Left lung (tissue), 10 donors: ENCODE measurements around the gene SPACA7. TPM values are rescaled to one million over a fixed set of nuclear protein-coding genes. Genes with fewer than 3 reads are reported as not detected.

Experiments used
- ATAC-seq: fragments of 200-7000 bp; cut with Tn5 transposase; one replicate; pipeline ENCODE4 v1.9.1; 2020; ENCODE audit warnings: moderate library complexity
- DNase-seq, 4 donors: peaks; one replicate each; pipeline ENCODE4 v3.0.0-alpha.2; 2013 to 2020
- H3K27ac ChIP-seq, 2 donors: fragments of 200-600 bp; sonication (generic) in 1 of 2; one replicate each; pipeline versions ENCODE4 v1.5.0 to v1.8.0; 2020 to 2021
- H3K27me3 ChIP-seq, 2 donors: fragments of 200-600 bp; sonication (generic) in 1 of 2; one replicate each; pipeline versions ENCODE4 v1.5.0 to v1.8.0; 2020 to 2021
- H3K36me3 ChIP-seq, 2 donors: fragments of 200-600 bp; sonication (generic) in 1 of 2; one replicate each; pipeline versions ENCODE4 v1.5.0 to v1.8.0; 2020 to 2021
- H3K4me1 ChIP-seq, 2 donors: fragments of 200-600 bp; one replicate each; pipeline ENCODE4 v1.8.0; 2021
- H3K4me3 ChIP-seq, 2 donors: fragments of 200-600 bp; sonication (generic) in 1 of 2; one replicate each; pipeline versions ENCODE4 v1.5.0 to v1.8.0; 2020 to 2021; ENCODE audit warnings: mild to moderate bottlenecking in 1 of 2
- H3K9me3 ChIP-seq, 2 donors: fragments of 200-600 bp; sonication (generic) in 1 of 2; one replicate each; pipeline versions ENCODE4 v1.5.0 to v1.8.0; 2020 to 2021
- CTCF ChIP-seq, 2 donors: fragments of 200-600 bp; sonication (generic) in 1 of 2; IDR thresholded peaks; one replicate each; pipeline versions ENCODE4 v1.5.0 to v1.8.0; 2021; ENCODE audit warnings: antibody characterized with exemption in 2 of 2
- intact Hi-C, 2 donors: fragments of 100-400 bp; cut with DNase I; formaldehyde crosslinking; loops; one replicate each; pipeline versions ENCODE4 v1.11.2 to v1.14.2; 2022
- polyA plus RNA-seq, 6 donors: library from polyadenylated mRNA; unstranded; fragments of 120-200 nt; gene quantifications; one replicate each; pipeline ENCODE4 v1.2.1, GENCODE V29; 2013; ENCODE audit not compliant: insufficient read length in 6 of 6
- total RNA-seq, 2 donors: library from RNA; stranded (reverse); fragmentation: NEBNext Ultra II Directional; extraction: Animal tissue kit (Norgen Biotek cat#: 25700); gene quantifications; one replicate each; pipeline ENCODE4 v1.2.1, GENCODE V29; 2021
- donor health status: DM: no; HTN: yes; CAD: no.
- donor health status: DM: no; HTN: no; CAD: no.

SPACA7 gene
- total and polyA plus RNA-seq, 8 donors: 0.31 TPM; not detected in 7

DNA sequence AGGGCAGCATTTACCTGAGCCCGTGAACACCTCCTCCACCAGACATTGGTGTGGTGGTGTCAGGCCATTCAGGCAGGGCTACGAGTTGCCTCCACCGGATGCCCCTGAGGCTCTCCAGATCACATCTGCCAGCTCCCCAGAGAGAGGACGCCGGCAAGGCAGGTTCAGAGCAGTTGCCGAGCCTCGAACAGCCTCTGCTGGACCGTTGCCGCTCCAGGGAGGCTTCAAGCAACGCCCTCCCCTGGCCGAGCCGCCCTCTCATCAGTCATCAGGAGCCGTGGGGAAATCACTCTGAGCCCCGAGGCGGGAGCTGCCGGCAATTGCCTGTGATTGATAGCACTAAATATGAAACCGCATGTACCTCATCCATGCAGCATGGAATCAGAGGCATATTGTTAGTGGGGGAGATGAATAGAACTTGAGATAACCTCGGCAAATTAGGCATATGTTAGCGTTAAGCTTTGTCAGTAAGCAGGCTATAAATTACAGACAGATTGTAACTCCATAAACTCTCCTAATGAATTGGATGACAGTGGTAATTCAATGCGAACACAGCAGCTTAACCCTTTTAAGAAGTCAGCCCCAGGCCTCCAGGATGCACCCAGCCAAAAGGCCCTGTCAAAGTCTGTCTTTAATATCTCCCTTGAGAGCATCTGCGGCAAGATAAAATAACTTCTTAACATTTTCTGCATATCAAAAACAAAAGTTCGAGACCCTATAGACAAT, 29.8 kb upstream of the SPACA7 start:
- no peaks in the 10 kb centered on the region for H3K36me3 ChIP-seq
- no peaks in the 10 kb centered on the region for H3K4me1 ChIP-seq
- DNase-seq (no peak), ATAC-seq (no peak)
- intact Hi-C loops: no loop called here
- no peak overlapping the region for H3K27ac ChIP-seq
- H3K27me3 ChIP-seq: peaks cover 5 to 90% of the 10 kb centered on the region in 2 donors
- TF ChIP-seq CTCF (IDR thresholded peaks at IDR 0.05): no peak
- H3K4me3 ChIP-seq: no peak overlapping the region
- no peaks in the 10 kb centered on the region for H3K9me3 ChIP-seq

GRCh38 chr13:112346899-112347229, 29.3 kb upstream of the SPACA7 start:
- H3K36me3 ChIP-seq: no peaks in the 10 kb centered on the region
- no peak overlapping the region for H3K4me3 ChIP-seq
- no peaks in the 10 kb centered on the region for H3K4me1 ChIP-seq
- TF ChIP-seq CTCF (IDR thresholded peaks at IDR 0.05): no peak
- H3K27me3 ChIP-seq: peaks cover 5 to 87% of the 10 kb centered on the region in 2 donors
- ATAC-seq (no peak), DNase-seq (no peak)
- H3K9me3 ChIP-seq: no peaks in the 10 kb centered on the region
- intact Hi-C loops: no loop called here
- H3K27ac ChIP-seq: no peak overlapping the region

DNA sequence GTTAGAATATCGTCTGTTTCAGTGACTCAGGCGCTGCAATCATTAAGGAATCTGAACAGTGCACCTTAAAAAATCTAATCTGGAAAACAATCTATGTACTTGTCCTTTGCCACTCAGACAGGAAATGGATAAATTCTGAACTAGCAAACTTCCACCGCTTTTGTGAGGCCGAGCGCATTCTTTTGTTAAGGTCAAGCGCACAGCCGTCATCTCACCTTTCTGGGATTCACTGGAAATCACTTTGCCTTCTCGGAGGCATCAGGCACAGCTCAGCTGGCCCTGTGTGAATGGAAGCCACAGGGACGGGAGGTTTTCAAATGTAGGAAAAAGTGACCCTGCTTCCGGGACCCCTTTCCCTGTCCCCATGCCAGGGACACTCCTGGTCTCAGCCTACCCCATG, 28.2 kb upstream of the SPACA7 start:
- DNase-seq: no peak
- no peak for TF ChIP-seq CTCF (IDR thresholded peaks at IDR 0.05)
- Histone ChIP-seq H3K4me3 (no peak overlapping the region), H3K27ac (no peak overlapping the region), H3K9me3 (no peaks in the 10 kb centered on the region), H3K27me3 (peaks cover 5 to 76% of the 10 kb centered on the region in 2 donors), H3K4me1 (no peaks in the 10 kb centered on the region), H3K36me3 (no peaks in the 10 kb centered on the region)
- ATAC-seq: no peak
- intact Hi-C loops: no loop called here

GRCh38 chr13:112348642-112349345, 27.4 kb upstream of the SPACA7 start:
- no peaks in the 10 kb centered on the region for H3K4me1 ChIP-seq
- no peak overlapping the region for H3K4me3 ChIP-seq
- no peak for DNase-seq
- intact Hi-C loops: no loop called here
- no peaks in the 10 kb centered on the region for H3K9me3 ChIP-seq
- no peaks in the 10 kb centered on the region for H3K36me3 ChIP-seq
- no peak for TF ChIP-seq CTCF (IDR thresholded peaks at IDR 0.05)
- peaks cover 5 to 68% of the 10 kb centered on the region in 2 donors for H3K27me3 ChIP-seq
- no peak overlapping the region for H3K27ac ChIP-seq
- no peak for ATAC-seq

- intact Hi-C loops: no loop called here
- Histone ChIP-seq H3K4me3 (no peak overlapping the region), H3K27ac (no peak overlapping the region), H3K27me3 (peaks cover 5 to 59% of the 10 kb centered on the region in 2 donors), H3K36me3 (no peaks in the 10 kb centered on the region), H3K4me1 (no peaks in the 10 kb centered on the region), H3K9me3 (no peaks in the 10 kb centered on the region)
- DNase-seq (no peak), ATAC-seq (no peak)
- TF ChIP-seq CTCF (IDR thresholded peaks at IDR 0.05): no peak
Measured at GRCh38 chr13:112349681-112350080, 26.5 kb upstream of the SPACA7 start.
